Right forelimb (tissue), 1 donor: Measurements from ENCODE around the gene KCNA5.

Source experiments
- DNase-seq: peaks from one replicate; pipeline ENCODE4 v3.0.0-alpha.2; 2018

The KCNA5 gene

GRCh38 chr12:5043589-5044419, at the start of gene KCNA5:
KCNA5 (plus strand) TSS chr12:5043879; CDS start chr12:5044148, 269 bp downstream.
- DNase-seq: peak; percentile 65

DNA sequence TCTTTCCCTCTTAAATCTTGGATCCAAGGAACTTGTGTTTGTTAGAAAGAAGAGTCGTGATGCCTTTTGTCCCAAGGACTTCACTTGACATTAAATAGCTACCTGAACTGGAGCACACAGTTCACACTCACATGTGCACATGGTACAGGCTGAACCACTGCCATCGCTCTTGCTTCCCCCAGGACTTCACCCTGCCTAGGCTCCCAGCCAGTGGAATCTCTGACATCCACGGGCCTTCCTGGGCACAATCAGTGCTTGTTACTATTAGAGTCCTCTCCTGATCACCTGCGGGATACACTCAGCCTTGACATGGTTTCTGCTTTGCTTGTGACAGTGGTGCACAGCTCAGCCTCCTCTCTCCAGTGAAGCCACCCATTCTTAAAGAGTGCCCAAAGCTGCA, 49.1 kb upstream of the KCNA5 start:
- no peak for DNase-seq

DNA sequence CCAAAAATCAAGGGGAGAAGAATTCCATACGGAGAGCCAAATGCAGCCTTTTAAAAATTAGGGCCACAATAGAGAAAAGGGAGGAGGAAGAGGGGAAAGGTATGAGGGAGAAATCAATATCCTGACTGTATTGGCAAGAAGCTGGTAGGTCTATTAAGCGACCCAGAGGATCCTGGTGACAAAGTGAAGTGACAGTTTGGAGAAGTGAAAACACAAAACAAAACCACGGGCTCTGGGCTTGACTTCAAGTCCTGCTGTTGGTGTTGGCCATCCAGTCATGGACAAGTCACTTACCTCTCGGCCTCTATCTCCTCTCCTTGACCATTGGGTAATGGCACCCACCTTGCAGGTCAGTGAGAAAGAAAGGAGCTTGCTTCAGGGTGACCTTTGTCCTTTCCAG, 47.0 kb upstream of the KCNA5 start:
- DNase-seq: no peak

DNA sequence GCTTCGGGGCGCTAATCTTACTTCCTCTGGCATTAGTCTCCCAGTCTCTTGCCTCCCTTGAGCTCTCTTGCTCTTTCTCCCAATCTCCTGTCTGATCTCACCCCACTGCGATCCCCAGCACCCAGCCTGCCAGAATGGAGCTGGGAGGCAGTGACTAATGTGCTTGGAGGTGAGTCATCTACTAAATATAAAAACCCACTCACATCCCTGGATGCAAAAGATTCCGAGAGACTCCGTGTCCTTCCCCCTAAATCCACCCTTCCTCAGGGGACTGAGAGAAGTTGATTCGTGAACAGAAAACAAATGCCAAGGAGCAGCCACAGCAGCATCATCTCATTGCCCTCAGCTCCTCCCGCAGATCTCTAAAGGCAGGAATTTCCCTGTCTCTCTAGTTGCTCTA, 45.7 kb upstream of the KCNA5 start:
- DNase-seq: no peak

- DNase-seq: no peak
Observed at GRCh38 chr12:5000204-5000603, 43.5 kb upstream of the KCNA5 start.

DNA sequence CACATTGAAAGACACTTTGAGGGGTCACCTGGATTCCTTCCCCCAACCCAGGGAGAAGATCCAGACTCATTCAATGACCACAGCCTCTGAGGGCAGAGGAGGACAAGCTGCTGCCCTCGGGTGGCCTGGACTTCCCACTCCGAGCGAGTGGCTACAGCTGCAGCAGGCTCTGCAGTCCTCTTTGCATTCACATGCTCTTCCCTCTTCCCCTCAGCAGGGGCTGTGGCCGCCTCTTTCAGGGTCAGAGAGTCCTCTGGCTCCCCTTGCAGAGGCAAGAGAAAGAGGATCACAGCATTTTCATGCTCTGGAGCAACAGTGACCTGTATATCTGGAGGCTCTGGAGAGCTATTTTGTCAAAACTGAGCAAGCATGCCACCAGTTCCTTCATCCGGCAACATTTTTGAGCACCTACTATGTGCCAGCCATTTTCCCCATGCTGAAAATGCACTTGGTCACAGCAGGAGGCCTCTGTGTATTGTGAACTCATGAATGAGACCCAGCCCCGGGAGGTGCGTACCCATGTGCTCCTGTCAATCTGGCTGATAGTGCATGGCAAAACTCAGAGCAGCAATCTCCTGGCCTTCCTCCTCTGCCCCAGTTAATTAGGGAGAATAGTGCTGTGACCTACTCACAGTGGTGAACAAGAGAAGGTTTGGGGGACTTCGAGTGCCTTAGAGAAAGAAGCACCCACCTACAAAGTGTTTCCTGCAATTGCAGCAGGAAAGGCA, 42.9 kb upstream of the KCNA5 start:
- no peak for DNase-seq

GRCh38 chr12:5003025-5003666, 40.5 kb upstream of the KCNA5 start:
- DNase-seq: peak; percentile 70

DNA sequence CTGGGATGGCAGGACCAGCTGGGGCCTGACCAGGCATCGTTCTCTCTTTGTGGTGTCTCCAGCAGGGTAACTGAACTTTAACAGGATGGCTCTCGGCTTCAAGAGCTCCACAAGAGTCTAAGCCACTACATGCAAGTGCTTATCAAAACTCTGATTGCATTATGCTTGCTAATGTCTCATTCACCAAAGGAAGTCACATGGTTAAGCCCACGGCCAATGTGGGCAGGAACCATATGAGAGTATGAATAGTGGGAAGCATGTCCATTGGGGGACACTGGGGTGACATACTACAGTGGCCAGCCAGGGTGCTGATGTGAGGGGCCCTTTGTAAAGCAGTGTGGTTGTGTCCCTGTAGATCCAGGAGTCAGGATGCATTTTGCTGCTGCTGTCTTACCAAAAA, 35.0 kb upstream of the KCNA5 start:
- DNase-seq: peak; percentile 18

DNA sequence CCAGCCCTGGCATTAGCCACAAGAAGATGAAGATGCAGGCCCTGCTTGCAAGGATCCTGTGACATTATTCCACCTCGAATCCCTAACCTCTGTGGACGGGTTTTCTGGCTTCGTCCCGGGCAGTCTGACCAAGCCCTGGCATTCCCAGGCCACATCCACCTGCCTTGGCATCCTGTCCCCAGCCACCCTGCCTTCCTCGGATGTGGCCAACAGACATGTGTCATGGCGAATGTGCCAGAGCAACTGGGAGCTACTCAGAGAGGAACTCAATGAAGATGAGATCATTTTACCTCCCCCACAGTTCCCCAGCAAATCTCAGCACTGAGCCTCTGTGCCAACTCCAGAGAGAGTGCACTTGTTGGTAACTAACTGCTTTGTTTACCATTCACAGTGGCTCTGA, 33.5 kb upstream of the KCNA5 start:
- peak; percentile 17 for DNase-seq

GRCh38 chr12:5012337-5012736, 31.3 kb upstream of the KCNA5 start:
- DNase-seq: peak; percentile 11

- no peak for DNase-seq
Observed at GRCh38 chr12:5013266-5013730, 30.4 kb upstream of the KCNA5 start.

- peak; percentile 24 for DNase-seq
Observed at GRCh38 chr12:5014269-5014668, 29.4 kb upstream of the KCNA5 start.

DNA sequence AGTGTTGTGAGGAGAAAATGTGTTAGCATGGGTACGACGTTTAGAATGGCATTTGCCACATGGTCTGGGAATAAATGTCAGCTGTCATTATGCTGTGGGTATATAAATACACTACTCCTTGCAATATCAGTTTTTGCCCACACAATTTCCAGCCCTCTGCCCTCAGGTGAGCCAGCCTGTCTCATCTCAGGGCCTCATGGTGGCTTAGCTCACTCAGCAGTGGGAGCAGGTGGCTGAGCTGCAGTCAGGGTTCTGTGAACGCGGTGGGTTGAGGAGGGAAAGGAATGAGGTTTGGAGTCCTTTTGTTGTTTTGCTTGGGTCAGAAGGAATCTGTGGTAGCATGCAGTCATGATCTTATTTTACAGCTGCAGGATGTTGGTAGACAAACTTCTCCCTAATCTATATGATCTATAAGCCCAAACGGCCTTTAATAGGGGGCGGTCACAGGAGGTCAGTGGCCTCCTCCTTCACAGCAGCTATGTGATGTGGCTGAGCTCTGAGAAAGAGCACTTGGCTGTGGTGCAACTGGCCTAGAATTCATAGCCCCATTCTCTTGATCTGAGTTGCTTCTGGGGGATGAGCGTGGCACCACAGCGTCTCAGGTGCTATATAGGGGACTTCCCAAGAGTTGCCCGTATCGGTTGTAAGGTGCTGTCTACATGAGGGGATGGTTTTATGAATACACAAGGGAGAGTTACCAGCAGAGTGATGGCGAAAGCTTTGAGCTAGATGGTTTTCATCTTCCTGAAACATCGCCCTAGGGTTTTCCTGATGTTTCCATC, 27.8 kb upstream of the KCNA5 start:
- DNase-seq: no peak

- DNase-seq: no peak
Observed at GRCh38 chr12:5016526-5016925, 27.2 kb upstream of the KCNA5 start.

DNA sequence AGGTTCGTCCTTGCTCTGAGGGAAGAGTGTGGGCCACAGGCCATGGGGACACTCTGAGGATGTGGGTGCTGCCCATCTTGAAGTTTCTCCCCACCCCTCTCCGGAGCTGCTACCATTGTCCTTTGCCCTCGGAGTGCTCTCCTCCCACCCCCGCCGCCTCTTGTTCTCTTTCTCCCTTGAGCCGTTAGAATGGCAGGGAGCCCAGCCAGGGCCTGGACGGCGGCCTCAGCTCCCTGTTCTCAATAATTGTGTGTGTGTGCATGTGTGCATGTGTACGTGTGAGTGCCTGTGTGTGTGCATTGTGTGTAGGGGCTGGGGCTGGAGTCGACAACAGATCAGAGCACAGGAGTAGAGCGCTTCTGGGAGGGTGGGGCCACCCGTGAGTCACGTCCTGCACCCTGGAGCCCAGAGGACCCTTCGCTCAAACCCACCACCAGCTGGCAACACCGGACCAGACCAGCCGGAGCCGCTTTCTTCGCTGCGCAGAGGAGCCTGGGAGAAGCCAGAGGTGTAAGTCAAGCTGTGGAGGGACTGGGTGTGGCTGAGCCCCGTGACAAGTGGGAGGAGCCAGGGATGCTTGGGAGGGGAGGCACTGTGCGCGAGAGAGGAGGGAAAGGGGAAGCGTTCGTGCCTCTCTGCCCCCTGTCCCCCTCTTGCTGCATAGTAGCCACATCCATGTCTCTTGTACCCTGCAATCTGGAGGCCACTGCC, 25.9 kb upstream of the KCNA5 start:
- no peak for DNase-seq

DNA sequence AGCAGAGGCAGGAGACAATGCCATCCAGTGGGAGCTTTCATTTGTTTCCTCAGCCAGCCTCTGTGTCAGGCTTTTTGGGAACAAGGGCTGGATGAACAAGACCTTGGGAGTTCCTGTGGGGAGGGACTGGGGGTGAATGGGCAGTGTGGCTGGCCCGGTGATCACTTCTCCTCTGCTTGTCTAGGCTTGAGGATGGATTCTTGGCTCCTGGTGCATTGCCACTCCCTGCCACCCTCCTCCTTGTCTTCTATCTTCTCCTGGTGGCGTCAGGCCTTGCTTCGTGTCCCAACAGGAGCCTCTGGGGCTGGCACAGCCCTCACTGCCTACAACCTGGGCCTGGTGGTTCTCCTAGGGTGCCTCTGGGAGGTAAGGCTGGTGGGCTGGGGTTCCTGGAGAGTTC, 25.0 kb upstream of the KCNA5 start:
- no peak for DNase-seq

DNA sequence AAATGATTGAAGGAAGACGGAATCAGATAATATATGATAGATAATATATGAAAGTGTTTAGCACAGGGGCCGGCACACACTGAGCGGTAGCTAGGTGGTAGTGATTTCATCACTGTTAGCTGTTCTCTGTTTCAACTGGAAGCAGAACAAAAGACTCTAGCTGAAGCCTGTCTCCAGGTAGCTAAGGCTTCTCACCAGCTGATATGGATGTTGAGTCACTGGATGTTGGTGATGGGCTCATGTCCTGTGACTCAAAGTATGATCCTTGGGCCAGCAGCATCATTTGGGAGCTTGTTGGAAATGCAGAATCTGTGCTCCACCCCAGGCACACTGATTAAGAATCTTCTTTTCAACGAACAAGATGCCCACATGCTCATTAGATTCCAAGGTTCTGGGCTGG, 21.7 kb upstream of the KCNA5 start:
- DNase-seq: no peak

- peak; percentile 63 for DNase-seq
Observed at GRCh38 chr12:5022465-5023061, 21.1 kb upstream of the KCNA5 start.

- no peak for DNase-seq
Observed at GRCh38 chr12:5023842-5024241, 19.8 kb upstream of the KCNA5 start.

DNA sequence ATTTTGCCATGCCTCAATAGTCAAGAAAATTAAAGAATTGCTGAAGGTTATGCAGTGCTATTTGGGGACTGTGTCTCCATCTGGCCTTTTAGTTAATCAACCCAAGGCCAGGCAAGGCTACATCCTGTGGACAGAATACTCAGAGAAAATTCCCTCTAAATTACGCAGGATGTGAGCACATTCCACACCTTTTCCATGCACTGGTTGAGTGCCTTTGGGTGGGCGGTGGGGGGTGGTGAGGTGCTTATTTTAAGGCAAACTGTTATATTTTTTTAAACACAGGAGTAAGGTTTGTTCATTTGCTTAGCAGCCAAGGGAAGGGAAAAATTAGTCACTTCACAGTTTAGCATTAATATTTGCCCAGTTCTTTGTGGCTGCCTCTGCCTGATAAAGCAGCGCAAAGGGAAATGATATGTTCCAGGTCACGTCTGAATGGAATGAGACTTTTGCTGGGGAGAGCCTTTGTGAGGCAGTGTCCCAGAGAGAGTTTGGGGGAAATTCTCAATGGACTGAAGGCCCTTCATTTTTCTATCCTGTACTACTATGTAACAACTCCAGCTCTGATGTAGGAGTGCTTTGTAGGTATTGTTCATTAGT, 17.2 kb upstream of the KCNA5 start:
- no peak for DNase-seq
